Measurements from ENCODE around the gene PTPN7.
"Not testable (repeated sequence)": the region's sequence is repeated elsewhere in the genome, so short reads cannot be mapped to it uniquely, and the experiment has no call there.

PTPN7 gene

DNA sequence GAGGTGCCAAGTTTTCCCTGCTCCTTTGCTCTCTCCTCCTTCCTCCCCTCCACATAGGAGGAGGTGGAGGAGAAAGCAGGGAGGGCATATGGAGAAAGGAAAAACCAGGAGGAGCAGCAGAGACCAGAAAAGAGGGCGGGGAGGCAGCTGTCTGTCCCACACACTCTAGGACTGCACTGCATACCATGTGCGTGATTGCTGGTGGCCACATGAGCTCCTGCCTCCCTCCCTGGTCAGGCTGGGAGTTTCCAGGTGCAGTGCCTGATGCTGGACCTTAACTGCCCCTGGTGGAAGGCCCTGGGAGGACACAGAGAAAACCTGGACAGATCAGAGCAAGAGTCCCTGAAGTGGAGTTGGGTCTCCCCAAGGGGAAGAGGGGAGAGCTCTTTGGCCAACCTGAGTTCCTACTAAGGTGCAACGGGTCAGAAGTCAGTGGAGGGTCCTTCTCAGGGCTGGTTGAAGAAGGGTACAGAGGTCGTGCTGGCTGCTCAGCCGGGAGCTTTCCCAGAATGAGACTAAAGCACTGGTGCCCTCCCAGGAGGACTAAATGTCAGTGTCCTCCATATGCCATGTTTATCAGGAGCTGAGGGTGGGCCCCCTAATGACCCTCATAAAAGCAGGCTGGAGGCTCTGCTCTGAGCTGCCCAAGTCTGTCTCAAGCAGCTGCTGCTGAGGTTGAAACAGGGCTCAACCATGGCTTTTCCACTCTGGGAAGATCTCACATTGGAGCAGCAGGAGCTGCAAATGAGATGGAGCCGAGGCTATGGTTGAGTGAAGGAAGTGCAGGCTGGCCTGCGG, 29.7 kb upstream of the PTPN7 start:
- peak in 1 of 10 donors; percentile 45 for DNase-seq
- intact Hi-C loops (cut with DNase I): loop anchor here (1.0 to 2.0 kb wide), 2 partner anchors 125 to 529 kb away; no protein-coding TSS in a partner anchor

DNA sequence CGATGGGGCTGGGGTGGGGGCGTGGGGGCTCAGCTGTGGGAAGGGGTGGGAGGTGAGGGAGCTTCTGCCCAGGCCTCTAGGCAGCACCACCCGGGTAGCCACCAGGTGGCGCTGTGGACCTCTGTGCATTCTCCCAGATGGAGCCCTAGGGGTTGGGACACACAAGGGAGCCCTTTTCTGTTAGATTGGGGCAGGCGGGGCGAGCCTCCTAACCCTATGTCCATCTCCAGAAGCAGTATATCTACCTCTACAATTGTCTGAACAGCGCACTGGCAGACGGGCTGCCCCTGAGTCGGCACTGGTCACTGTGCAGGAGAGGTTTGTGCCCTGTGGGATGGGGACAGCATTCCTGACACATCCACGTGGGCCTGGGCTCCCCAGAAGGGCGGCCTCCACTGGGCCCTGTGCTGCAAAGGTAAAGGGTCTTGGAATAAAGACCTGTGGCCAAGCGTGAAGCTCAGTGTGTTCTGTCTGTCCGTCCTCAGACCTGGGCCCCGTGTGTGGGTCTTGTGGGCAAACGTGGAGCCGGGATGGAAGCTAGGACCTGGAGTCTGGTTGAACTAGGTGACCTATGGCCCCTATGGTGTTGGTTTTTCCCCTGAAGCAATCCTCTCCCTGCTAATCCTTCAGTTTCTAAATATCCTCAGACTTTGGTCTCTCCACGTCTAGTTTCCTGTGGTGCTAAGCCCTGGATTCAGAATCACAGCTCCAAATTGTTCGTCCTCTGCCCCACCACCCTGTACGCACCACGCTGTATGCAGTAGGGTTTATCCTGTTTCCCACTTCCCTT, 28.8 kb upstream of the PTPN7 start:
- intact Hi-C loops (cut with DNase I): loop anchor here (1.0 to 2.0 kb wide), 2 partner anchors 126 to 530 kb away; no protein-coding TSS in a partner anchor
- DNase-seq: peak; percentile 26 to 96 (median 80)

DNA sequence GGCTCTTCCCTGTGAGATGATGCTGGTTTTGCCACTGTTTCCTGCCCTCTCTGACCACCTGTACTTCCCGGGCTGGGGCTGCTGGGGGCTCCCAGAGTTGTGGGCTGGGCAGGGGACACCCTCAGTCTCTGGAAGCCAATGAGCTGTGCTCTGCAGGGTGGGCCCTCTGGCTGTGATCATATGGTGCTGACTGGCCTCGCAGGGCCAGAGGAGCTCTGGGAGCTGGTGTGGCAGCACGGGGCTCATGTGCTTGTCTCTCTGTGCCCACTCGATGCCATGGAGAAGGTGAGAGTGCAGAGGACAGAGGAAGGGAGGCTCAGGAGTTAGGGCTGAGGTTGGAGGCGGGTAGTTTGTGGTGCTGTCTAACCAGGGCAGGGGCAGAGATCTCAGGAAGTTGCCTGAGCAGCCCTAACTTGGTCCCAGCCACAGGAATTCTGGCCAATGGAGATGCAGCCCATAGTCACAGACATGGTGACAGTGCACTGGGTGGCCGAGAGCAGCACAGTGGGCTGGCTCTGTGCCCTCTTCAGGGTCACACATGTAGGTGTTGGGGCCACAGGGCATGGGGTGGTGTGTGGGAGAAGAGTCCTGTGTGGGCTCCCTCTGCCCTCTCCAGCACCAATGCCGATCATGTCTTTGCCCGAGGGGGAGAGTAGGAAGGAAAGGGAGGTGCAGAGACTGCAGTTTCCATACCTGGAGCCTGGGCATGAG, 27.4 kb upstream of the PTPN7 start:
- intact Hi-C loops (cut with DNase I): loop anchor here (2.0 kb wide), 1 partner anchor 531 kb away; no protein-coding TSS in a partner anchor
- no peak for DNase-seq

DNA sequence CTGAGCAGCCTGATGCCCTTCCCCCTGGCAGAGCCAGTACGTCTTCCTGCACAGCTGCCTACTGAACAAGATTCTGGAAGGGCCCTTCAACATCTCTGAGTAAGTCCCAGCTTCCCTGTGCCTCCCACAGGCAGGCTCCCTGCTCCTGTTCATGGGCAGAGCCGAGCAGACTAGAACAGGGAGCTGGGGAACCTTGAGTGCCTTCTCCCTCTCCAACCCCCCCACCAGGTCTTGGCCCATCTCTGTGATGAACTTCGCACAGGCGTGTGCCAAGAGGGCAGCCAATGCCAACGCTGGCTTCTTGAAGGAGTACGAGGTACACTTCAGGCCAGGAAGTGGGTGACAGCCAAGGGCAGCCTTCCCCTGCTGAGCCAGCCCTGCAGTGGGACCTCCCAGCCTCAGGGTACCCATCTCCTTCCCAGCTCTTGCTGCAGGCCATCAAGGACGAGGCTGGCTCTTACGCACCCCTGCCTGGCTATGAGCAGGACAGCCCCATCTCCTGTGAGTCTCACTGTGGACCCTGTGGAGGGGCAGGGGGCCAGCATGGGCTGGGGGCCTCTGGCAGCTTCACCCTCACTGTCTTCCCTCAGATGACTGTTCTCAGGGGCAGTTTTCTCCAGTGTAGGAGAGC, 26.8 kb upstream of the PTPN7 start:
- intact Hi-C loops (cut with DNase I): no loop called here

DNA sequence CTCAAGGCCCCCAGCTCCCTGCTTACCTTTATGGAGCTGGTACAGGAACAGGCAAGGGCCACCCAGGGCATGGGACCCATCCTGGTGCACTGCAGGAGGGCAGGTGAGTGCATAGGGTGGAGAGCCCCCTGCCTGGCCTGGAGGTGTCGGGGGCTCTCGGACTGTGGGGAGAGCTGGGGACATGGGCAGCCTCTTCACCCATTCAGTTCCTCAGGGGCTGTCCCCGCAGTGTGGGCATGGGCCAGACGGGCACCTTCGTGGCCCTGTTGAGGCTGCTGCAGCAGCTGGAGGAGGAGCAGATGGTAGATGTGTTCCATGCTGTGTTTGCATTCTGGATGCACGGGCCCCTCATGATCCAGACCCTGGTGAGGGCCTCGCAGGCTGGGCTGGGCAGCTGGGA, 25.9 kb upstream of the PTPN7 start:
- no peak for DNase-seq
- intact Hi-C loops (cut with DNase I): no loop called here

More for the DNA sequence above, 26.8 kb upstream of the PTPN7 start:
- DNase-seq: peak in 1 of 10 donors; percentile 38

DNA sequence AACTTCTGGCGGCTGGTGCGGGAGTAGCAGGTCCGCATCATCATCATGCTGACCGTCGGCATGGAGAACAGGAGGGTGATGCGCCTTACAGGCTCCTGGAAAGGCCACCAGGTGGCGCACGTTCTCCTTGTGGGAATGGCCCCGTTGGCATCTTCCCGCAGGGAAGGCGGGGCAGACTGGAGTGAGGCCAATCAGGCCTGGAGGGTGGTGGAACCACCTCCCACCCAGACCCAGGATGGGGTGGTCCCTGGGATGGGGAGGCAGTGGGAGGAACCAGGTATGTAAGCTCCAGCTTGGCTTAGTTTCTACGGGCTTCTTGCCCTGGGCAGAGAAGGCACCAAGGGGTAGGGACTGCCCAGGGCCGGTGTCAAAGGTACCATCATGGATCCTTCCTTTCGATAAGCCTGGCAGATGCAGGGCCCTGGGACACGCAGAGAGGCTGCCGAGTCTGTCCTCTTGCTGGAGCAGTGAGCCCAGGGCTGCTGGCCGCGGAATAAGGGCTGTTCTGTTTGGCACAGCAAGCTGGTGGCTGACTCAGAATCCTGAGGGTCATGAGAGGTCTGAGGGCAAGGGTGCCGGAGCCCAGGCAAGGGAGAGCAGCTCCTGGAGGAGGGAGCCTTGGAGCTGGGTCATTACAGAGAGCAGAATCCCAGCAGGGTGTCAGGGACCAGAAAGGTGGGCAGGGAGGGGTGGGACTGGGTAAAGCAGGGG, 24.5 kb upstream of the PTPN7 start:
- DNase-seq: peak; percentile 69 to 97 (median 84)
- intact Hi-C loops (cut with DNase I): no loop called here

DNA sequence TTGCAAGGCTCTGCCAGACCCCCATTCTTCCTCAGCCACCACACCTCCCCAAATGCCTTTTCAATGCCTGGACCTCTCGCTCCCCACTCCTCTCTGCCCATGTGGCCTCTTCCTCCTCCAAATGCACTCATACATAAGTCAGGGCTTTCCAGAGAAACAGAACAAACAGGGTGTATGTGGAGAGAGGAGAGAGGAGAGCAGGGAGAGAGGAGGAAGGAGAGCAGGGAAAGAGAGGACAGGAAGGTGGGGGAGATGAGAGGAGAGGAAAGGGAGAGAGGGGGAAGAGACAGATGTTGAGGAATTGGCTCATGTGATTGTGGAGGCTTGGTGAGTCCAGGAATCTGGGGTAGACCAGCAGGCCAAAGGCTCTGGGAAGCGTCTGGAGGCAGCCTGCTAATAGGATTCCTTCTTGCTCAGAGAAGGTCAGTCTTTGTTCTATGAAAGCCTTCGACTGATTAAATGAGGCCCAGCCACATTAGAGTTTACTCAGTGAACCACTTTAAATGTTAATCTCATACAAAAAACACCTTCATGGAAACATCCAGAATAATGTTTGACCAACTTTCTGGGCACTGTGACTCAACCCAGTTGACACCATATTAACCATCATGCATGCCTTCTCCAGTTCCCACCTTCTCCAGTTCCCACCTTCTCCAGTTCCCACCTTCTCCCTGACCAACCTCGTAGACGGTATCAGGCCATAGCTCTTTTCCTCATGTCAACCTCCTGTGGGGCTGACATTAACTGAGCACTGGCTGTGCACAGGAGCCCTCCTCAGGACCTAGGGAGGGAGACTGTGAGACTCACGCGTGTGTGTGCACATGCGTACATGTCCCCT, 21.9 kb upstream of the PTPN7 start:
- intact Hi-C loops (cut with DNase I): no loop called here
- DNase-seq: no peak

DNA sequence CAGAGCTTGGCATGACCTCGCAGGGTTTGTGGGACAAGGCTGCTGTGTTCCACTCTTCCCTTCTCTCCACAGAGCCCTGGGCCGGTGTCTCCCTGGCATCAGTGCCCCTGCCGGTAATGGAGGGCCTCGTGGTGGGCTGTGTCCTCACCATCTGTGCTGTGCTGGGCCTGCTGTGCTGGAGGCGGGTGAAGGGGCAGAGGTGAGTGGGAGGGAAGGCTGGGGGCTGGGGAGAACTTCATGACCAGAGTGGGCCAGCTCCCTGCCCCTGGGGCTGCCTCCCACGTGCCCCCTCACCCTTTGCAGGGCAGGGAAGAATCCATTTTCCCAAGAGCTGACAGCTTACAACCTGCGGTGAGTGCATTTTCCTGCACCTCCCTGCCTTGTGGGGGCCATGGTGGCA, 21.2 kb upstream of the PTPN7 start:
- no peak for DNase-seq
- intact Hi-C loops (cut with DNase I): no loop called here

DNA sequence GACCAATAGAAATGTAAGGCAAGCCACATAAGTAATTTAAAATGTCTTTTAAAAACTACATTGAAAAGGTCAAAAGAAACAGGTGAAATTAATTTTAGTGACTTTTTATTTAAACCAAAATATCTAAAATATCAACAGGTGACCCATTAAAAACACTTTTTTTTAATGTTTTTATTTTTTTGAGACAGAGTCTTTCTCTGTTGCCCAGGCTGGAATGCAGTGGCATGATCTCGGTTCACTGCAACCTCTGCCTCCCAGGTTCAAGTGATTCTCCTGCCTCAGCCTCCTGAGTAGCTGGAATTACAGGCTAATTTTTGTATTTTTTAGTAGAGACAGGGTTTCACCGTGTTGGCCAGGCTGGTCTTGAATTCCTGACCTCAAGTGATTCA, 20.3 kb upstream of the PTPN7 start:
- DNase-seq; intact Hi-C loops (cut with DNase I): not testable (repeated sequence)

DNA sequence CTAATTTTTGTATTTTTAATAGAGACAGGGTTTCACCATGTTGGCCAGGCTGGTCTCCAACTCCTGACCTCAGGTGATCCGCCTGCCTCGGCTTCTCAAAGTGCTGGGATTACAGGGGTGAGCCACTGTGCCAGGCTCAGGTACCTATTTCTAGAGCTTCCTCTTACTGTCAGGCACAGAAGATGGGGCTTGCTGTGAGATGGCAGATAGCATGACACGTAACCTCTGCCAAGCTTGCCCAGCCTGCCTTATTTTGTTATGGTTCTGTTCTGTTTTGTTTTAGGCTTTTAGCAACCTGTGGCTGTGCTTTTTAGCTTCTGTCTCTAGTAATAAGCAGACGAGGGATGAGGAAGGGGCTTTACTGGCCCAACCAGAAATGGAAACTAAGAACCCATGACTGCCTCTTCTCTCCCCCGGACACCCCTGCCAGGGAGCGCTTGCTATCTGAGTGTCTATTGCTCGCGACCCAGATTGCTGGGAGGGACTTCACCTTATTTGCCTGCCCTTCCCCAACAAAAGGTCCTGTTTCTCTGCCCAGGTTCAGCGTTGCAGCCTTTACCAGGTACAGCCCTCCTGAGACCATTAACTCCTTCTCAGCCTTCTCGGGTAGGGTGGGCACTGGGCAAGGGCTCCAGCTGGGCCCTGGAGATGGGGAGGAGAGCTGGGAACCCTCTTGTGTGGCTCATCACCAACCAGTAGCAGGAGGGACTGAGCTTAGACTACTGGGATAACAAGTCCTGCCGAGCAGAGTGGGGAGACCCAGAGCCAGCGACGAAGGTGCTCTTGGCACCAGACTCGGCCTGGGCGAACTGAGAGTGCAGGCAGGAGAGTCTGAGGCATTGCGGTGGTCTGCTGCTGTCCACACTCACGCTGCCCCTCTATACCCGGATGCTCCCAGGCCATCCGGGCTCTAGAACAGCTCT, 19.7 kb upstream of the PTPN7 start:
- DNase-seq: no peak
- intact Hi-C loops (cut with DNase I): no loop called here

DNA sequence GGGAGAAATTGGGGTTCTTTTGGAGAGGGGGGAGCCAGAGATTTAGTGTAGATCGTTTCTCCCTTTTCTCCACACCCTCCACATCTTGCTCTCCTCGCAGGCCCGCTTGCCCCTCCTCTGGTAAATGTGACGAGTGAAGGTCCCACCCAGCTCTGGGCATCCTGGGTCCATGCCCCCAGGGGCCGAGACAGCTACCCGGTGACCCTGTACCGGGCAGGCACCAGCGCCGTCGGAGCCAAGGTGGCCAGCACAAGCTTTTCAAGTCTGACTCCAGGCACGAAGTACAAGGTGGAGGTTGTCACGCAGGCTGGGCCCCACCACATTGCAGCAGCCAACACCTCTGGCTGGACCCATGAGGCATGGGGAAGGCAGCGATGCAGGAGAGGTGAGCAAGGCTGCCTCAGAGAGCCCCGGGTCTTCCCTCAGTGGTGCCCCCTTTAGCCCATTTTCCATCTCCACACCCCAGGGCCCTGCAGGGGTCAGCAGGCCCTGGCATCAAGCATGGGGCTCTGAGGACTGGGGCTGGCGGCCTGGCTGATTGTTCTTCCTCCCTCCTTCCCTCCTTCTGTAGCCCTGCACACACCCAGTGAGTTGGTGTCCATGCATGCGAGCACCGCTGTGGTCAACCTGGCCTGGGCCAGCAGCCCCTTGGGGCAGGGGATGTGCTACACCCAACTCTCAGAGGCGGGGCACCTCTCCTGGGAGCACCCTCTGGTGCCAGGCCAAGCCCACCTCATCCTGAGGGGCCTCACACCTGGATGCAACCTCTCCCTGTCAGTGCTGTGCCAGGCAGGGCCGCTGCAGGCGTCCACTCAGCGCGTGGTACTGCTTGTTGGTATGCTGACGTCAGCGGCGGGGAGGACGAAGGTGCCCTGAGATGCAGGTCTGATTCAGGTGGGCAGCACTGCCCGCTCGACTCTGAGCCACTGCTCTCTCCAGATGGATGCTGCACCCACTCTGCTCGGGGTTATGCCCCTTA, 16.8 kb upstream of the PTPN7 start:
- intact Hi-C loops (cut with DNase I): no loop called here
- DNase-seq: no peak

DNA sequence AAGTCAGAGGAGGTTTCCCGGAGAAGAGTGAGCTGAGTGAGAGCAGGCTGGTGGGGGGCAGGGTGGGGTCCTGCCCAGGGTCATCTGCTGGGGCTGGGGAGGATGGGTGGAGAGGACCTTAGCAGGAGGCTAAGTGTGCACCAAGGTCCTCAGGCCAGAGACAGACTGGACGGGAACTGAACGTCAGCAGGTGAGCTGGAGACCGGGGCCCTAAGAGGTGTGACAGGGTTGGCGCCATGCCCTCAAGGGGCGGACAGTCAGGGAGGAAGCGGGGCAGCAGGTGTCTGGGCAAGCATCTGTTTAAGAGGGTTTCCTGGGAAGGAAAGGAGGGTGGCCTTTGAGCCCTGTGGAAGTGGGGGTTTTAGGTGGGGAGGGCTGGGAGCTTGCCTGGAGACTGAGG, 13.6 kb upstream of the PTPN7 start:
- DNase-seq: no peak
- intact Hi-C loops (cut with DNase I): no loop called here

DNA sequence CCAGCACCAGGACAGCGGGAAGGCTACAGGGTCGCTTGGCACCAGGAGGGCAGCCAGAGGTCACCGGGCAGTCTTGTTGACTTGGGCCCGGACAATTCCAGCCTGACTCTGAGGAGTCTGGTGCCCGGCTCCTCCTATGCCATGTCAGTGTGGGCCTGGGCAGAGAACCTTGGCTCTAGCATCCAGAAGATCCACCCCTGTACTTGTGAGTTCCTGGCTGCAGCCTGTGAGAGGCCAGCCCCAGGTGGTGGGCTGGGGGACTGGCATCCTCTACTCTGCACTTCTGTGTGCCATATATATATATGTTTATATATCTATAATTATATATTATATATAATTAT, 11.6 kb upstream of the PTPN7 start:
- no peak for DNase-seq
- intact Hi-C loops (cut with DNase I): no loop called here

DNA sequence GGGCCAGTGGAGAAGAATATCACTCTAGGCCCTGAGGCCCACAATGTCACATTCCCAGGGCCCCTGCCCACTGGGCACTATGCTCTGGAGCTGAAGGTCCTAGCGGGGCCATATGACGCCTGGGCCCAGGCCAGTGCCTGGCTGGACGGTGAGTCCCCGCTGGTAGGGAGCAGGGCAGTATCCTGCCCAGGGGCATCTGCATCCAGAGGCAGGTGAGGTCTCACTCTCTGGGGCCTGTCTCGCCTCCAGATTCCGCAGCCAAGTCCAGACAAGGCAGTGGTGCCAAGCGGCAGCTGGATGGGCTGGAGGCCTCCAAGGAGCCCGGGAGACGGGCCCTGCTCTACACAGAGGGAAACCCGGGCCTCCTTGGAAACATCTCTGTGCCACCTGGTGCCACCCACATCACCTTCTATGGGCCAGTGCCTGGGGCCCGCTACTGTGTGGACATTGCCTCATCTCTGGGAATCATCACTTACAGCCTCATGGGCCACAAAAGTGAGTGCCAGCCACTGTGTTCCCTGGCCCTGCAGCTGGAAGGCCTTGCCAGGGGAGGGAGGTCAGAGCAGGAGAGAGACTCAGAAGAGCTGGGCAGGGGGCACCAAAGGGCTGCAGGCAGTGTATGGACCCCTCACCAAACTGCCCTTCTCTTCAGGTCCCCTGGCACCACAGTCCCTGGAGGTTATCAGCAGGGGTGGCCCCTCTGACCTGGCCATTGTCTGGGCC, 11.1 kb upstream of the PTPN7 start:
- DNase-seq: no peak
- intact Hi-C loops (cut with DNase I): no loop called here

DNA sequence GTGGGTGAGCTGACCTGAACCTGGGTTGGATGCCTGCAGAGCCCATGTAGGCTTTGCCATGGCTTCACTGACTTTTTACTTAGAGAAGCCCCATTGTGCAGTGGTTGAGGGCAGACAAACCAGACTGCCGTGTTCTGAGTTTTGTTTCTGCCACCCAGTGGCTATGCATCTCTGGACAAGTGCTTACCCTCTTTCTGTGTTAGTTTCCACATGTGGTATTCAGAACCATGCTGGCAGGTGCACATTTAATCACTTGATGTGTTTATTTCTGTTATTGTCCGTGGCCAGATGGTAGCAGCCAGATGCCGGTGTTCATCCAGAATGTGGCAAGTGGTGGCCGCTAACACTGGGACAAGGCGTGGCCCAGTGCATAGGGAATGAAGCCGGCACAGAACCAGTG, 10.3 kb upstream of the PTPN7 start:
- intact Hi-C loops (cut with DNase I): no loop called here
- DNase-seq: no peak

DNA sequence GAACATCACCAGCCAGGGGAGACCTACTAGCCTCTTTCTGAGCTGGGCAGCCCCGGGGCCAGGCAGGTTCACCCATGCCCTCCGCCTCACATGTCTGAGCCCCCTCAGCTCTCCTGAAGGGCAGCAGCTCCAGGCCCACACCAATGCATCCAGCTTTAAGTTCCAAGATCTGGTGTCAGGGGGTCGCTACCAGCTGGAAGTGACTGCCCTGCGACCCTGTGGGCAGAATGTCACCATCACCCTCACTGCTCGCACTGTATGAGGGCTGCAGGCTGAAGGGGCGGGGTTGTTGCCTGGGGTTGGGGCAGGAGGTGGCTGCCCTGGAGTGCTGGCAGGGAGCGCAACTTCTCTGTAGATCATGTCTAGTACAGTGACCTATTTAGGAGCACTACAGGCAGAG, 8.5 kb upstream of the PTPN7 start:
- intact Hi-C loops (cut with DNase I): no loop called here
- DNase-seq: no peak
